Activated T-cell treated with anti-CD3 and anti-CD28 coated beads, Interleukin-2, amount 50 U/mL, for 72 hours (primary cell): ENCODE results near the gene CTSE. TPM values are rescaled to one million over a fixed set of nuclear protein-coding genes. Genes with fewer than 3 reads are reported as not detected.
A peak's percentile ranks its signal among the peaks of the same experiment; 100 is the strongest.
"Not testable (repeated sequence)": the region's sequence is repeated elsewhere in the genome, so short reads cannot be mapped to it uniquely, and the experiment has no call there.

Source experiments
- ATAC-seq, 2 donors: fragments of 150-1000 bp; cut with Tn5 transposase; replicated peaks in 1 of 2; 2 replicates each; pipeline ENCODE4 v1.10.0; 2021; ENCODE audit warnings: moderate library complexity in 2 of 2, mild to moderate bottlenecking in 1 of 2
- DNase-seq, 2 donors: peaks; one replicate each; pipeline ENCODE4 v3.0.0; 2021 to 2022; ENCODE audit warnings: mixed read lengths in 1 of 2
- H3K27ac Mint-ChIP-seq: one replicate; pipeline ENCODE4 v1.8.0; 2022; ENCODE audit warnings: mild to moderate bottlenecking, moderate library complexity, mixed read lengths
- H3K27me3 Mint-ChIP-seq: one replicate; pipeline ENCODE4 v1.8.0; 2022; ENCODE audit warnings: low read depth, mixed read lengths
- H3K36me3 Mint-ChIP-seq, 2 donors: one replicate each; pipeline ENCODE4 v1.8.0; 2022; ENCODE audit warnings: mixed read lengths in 2 of 2, mild to moderate bottlenecking in 1 of 2; ENCODE audit not compliant: insufficient read depth in 2 of 2
- H3K4me1 Mint-ChIP-seq: one replicate; pipeline ENCODE4 v1.8.0; 2022; ENCODE audit warnings: low read depth, mixed read lengths
- H3K4me3 Mint-ChIP-seq, 2 donors: one replicate each; pipeline ENCODE4 v1.8.0; 2022; ENCODE audit warnings: mild to moderate bottlenecking in 2 of 2, mixed read lengths in 2 of 2, moderate library complexity in 2 of 2
- H3K9me3 Mint-ChIP-seq, 2 donors: one replicate each; pipeline ENCODE4 v1.8.0; 2022; ENCODE audit warnings: mixed read lengths in 2 of 2
- total RNA-seq, 2 donors: library from RNA; stranded (reverse); gene quantifications; one replicate each; pipeline ENCODE4 v1.2.3, GENCODE V29; 2022

Gene CTSE
- total RNA-seq, 2 donors from 2014 or later = not detected

DNA sequence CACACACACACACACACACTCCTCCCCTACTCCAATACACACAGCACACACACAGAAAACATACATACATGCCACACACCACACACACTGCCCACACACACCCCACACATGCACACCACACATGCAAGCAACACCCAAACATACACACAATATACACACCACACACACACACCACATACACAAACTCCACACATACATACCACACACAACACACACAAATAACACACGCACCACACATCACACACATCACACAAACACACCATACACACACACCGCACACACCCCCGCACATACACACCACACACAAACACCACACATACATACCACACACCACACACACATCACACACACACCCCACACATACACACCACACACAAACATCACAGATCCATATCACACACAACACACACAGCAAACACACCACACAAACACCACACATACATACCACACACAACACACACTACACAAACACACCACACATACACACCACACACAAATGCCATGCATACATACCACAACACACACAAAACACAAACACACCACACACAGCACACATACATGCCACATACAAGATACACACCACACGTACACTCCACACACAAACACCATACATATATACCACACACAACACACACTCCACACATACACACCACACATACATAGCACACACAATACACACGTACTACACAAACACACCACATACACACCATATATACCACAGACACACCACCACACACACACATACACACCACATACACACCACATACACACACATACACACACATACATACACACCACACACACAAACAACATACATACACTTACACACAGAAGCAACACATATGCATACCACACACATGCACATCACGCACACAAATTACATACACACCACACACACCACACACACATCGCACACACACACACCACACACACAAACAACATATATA is 19.6 kb downstream of the CTSE start:
- Mint-ChIP-seq H3K36me3 (no peaks in the 10 kb centered on the region), H3K27ac (no peak overlapping the region), H3K9me3 (peaks cover 2 to 6% of the 10 kb centered on the region in 2 donors), H3K27me3 (peaks cover 28% of the 10 kb centered on the region), H3K4me1 (peaks cover 29% of the 10 kb centered on the region), H3K4me3 (no peak overlapping the region)
- ATAC-seq = no peak
- DNase-seq = no peak

DNA sequence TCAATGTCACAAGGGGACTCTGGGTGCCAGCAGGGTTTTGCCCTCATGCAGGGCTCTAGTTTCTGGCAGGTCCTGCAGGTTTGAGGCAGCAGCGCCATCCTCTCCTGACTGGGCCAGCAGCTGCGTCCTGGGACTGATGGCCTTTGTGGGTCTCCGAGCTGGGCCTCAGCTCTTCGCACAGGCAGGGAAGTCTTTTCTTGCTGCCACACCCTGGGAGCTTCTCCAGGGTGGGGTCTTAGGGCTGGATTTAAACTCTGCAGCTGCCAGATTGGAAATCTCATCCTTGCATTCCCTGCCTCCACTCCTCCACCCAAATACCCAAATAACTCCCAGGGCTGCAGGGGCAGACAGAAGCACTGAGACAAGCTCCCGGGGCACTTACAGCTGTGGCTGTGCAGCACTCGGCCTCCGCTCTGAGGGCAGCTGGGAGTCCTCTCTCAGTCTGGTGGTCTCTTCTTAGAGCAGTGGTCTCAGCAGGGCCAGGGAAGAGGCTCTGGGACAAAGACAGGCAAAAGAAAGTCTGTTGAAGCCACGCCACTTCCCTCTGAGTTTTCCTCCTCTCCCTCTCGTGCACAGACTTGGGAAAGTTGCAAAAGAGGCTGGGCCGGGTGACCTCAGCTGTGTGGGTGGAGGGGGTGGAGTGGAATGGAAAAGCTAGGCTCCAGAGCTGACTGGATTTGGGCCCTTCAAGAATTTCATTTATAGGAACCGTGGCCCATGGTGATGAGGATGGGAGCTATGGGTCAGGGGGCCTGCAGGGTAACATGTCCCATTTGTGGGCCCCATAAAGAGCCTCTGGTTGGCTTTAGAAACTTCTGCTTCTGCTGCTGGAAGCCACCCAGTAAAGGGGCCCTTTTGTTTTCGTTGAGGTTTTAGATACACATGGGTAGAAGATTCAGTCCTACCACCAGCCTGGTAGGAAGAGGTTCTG is 20.6 kb downstream of the CTSE start, which contains the start of gene RAB7B:
TSS of gene RAB7B (minus strand) at position 525 of the 931 bp plus-strand sequence. CDS start 9,260 bp downstream, outside the sequence.
- peaks cover 2 to 6% of the 10 kb centered on the region in 2 donors for H3K9me3 Mint-ChIP-seq
- H3K27ac Mint-ChIP-seq = no peak within 1 kb of the TSS

DNA sequence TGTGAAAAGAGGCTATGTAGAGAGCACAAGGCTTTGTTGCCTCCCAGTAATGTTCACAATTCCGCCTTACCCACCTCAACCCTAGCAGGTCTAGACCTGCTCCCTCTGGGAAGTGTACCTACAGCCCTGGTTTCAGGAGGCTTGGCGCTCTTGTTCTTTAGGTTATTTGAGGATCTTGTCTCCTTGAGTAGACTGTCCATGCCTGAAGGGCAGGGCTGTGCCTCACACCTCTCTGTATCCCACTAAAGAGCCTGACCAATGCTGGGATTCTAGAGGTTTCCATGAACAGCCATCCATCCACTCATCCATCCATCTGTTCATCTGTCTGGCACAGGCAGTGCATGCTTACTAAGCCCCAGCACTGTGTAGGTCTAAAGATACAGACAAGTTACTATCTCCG is 21.5 kb downstream of the CTSE start:
- H3K27me3 Mint-ChIP-seq = peaks cover 25% of the 10 kb centered on the region
- H3K36me3 Mint-ChIP-seq = no peaks in the 10 kb centered on the region
- H3K9me3 Mint-ChIP-seq = peaks cover 2 to 6% of the 10 kb centered on the region in 2 donors
- no peak overlapping the region for H3K27ac Mint-ChIP-seq
- no peak for DNase-seq
- no peak overlapping the region for H3K4me3 Mint-ChIP-seq
- no peak for ATAC-seq
- peaks cover 29% of the 10 kb centered on the region for H3K4me1 Mint-ChIP-seq

More for the DNA sequence above, 20.6 kb downstream of the CTSE start, which contains the start of gene RAB7B:
- H3K4me1 Mint-ChIP-seq = peaks cover 29% of the 10 kb centered on the region
- ATAC-seq (no peak), DNase-seq (no peak)
- no peak within 1 kb of the TSS for H3K4me3 Mint-ChIP-seq
- peaks cover 28% of the 10 kb centered on the region for H3K27me3 Mint-ChIP-seq
- no peaks in the 10 kb centered on the region for H3K36me3 Mint-ChIP-seq

DNA sequence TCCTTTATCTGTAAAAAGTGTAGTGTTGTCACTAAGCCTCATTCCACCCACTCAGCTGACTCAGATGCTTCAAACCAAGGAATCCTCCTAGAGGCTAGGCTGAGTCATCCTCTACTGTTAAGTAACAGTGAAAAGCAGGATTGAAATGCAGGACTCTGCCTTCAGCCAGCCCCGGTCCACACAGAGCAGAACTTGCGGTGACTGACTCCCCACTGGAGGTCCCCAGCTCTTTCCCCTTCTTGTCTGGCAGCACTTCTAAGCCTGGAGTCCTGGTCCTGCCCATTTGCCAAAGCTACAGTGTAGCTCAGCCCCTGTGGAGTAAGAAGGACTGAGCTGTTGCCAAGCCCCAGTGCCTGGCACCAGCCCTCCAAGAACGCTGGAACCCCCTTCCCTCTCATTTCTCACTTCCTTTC is 22.2 kb downstream of the CTSE start:
- Mint-ChIP-seq H3K36me3 (no peaks in the 10 kb centered on the region), H3K4me3 (no peak overlapping the region), H3K9me3 (peaks cover 2 to 6% of the 10 kb centered on the region in 2 donors), H3K4me1 (peaks cover 29% of the 10 kb centered on the region), H3K27me3 (peaks cover 27% of the 10 kb centered on the region), H3K27ac (no peak overlapping the region)
- peak; percentile 95 to 96 for ATAC-seq
- DNase-seq = peak; percentile 45 to 58

DNA sequence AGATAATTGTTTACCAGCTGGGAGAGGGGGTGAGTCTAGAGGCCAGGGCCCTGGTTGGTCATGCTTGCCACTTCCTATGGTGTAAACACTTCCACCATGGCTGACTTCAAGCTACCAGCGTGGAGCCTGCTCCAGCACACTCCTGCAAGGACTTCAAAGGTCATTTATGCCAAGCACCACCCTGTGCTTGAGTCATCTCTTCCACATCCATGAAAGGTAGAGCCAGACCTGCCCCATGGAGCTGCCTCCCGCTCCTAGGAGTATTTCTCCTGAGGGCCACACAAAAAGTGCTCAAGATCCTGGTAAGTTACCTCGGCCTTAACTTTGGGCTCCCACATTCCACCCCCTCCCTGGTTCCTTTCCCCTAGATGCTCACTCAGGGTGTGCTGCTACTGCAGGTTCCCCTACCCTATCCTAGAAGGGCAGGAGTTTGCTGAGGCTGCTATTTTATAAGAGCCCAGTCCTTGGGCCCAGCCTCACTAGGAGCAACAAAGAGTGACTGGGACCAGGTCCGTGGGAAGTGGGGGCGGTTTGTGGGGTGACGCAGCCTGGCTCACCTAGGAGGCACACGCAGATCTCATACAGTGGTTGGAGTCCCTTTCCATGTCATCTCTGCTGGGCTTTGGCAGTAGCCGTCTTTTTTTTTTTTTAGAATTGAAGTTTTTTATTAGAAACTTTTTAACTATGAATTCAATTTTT is 22.9 kb downstream of the CTSE start:
- Mint-ChIP-seq H3K4me1 (peaks cover 29% of the 10 kb centered on the region), H3K36me3 (no peaks in the 10 kb centered on the region), H3K27me3 (peaks cover 21% of the 10 kb centered on the region), H3K4me3 (no peak overlapping the region), H3K27ac (no peak overlapping the region), H3K9me3 (peaks cover 2 to 6% of the 10 kb centered on the region in 2 donors)
- ATAC-seq = peak; percentile 63 to 68
- peak; percentile 28 to 37 for DNase-seq

DNA sequence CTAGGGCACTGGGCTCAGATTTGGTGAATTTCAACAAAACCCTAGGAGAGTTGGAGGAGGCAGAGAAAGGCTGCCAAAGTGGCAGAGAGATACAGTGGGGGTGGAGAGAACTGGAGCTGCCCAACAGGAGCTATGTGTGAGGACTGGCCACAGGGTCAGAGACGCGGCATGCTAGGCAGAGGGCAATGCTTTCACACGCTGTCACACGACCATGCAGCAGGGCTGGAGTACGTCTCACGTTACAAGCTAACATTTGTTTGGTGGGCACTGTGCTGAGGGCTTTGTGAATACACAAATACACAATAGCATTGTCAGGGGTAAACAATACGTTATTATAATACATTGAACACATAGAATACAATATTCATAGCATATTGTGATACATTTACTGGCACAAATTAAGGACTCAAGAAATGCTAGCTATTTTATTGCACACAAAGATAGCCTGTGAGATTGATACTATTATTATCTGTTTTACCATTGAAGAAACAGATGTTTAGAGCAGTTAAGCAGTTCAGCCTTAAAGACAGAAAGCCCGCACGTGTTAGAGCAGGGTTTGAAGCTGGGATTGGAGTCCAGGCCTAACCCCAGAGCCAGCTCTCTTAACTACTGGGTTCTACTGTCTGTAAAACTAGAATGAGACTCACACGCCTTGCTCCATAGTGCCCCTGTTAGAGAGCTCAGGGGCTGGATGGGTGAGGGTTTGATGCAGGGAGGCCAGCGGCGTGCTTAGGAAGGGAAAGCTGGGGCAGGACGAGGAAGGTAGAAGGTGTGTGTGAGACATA is 25.0 kb downstream of the CTSE start:
- H3K36me3 Mint-ChIP-seq = no peaks in the 10 kb centered on the region
- no peak for ATAC-seq
- peaks cover 19% of the 10 kb centered on the region for H3K4me1 Mint-ChIP-seq

DNA sequence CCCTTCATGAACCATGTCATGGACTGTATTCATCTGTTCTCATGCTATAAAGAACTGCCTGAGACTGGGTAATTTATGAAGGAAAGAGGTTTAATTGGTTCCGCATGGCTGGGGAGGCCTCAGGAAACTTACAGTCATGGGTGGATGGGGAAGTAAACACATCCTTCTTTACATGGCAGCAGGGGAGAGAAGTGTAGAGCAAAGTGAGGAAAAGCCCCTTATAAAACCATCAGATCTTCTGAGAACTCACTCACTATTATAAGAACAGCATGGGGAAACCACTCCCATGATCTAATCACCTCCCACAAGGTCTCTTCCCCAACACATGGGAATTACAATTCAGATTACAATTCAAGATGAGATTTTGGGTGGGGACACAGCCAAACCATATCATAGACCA is 27.1 kb downstream of the CTSE start:
- ATAC-seq, H3K4me3 Mint-ChIP-seq, H3K9me3 Mint-ChIP-seq, H3K27ac Mint-ChIP-seq, H3K36me3 Mint-ChIP-seq, DNase-seq: not testable (repeated sequence)
- Mint-ChIP-seq H3K27me3 (peaks cover 22% of the 10 kb centered on the region), H3K4me1 (peaks cover 10% of the 10 kb centered on the region)

More for the DNA sequence above, 25.0 kb downstream of the CTSE start:
- H3K9me3 Mint-ChIP-seq = no peaks in the 10 kb centered on the region
- DNase-seq = no peak
- no peak overlapping the region for H3K4me3 Mint-ChIP-seq
- no peak overlapping the region for H3K27ac Mint-ChIP-seq
- peaks cover 20% of the 10 kb centered on the region for H3K27me3 Mint-ChIP-seq

DNA sequence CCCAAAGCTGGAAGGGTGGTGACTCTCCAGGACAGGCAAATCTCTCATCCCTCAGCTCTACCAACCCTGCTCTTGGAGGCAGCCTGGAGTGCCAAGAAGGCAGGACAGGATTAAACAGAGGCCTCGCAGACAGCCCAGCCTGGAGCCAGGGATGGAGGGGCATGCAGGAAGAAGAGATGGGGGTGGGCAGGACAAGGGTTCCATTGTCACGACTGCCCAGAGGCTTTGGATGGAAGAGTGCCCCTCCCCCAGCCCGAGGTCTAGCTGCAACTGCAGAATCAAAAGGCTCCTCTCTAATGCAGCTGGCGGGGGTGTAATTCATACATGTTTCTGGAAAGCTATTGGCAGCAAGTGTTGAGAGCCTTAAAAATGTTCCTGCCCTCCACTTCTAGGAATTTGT is 29.3 kb downstream of the CTSE start:
- DNase-seq (no peak), ATAC-seq (no peak)
- H3K27me3 Mint-ChIP-seq = peaks cover 40% of the 10 kb centered on the region
- H3K36me3 Mint-ChIP-seq = no peaks in the 10 kb centered on the region
- no peaks in the 10 kb centered on the region for H3K9me3 Mint-ChIP-seq
- H3K4me3 Mint-ChIP-seq = no peak overlapping the region
- H3K4me1 Mint-ChIP-seq = no peaks in the 10 kb centered on the region
- H3K27ac Mint-ChIP-seq = no peak overlapping the region

DNA sequence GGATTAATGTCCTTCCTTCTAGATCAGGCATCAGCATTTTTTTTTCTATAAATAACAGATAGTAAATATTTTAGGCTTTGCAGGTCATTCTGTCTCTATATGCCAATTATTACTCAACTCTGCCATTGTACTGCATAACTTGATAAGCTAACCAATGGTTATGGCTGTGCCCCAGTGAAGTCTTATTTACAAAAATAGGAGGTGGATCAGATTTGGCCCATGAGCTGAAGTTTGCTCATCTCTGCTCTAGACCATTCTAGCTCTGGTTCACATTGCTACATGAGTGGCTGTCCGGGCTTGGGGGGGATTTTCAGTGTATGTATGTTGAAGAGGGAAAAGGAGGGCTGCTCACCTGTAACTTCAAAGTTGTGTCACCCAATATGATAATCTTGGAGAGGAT is 30.6 kb downstream of the CTSE start:
- H3K27me3 Mint-ChIP-seq = peaks cover 40% of the 10 kb centered on the region
- no peaks in the 10 kb centered on the region for H3K9me3 Mint-ChIP-seq
- H3K36me3 Mint-ChIP-seq = no peaks in the 10 kb centered on the region
- DNase-seq (no peak), ATAC-seq (no peak)
- H3K27ac Mint-ChIP-seq = no peak overlapping the region
- no peak overlapping the region for H3K4me3 Mint-ChIP-seq
- H3K4me1 Mint-ChIP-seq = no peaks in the 10 kb centered on the region

DNA sequence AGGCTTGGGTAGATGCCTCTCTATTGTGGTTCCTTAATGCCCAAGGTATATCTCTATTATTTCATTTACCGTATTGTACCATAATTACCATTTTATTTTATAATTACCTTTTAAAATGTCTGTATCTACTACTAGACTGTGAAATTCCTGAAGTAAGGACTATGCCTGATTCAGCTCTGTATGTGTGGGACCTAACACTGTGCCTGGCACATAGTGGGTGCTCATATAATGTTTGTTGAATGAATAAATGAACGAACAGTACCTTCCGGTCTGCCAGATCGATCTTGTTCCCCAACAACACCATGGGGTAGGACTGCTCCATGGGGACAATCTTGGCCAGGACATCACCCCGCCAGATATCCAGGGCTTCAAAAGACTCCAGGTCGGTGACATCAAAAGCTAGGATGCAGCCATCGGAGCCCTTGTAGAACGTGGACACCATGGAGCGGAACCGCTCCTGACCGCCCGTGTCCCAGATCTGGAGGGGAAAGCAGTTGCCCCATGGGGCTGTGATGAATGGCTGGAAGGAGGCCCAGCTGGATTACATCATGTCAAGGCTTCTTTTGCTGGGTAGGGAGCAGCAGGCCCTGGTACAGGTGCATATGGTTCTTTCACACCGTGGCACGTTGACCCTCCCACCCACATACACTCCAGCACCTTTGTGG is 31.3 kb downstream of the CTSE start:
- Mint-ChIP-seq H3K9me3 (no peaks in the 10 kb centered on the region), H3K36me3 (no peaks in the 10 kb centered on the region), H3K27me3 (peaks cover 40% of the 10 kb centered on the region), H3K27ac (no peak overlapping the region), H3K4me3 (no peak overlapping the region), H3K4me1 (no peaks in the 10 kb centered on the region)
- DNase-seq (no peak), ATAC-seq (no peak)

DNA sequence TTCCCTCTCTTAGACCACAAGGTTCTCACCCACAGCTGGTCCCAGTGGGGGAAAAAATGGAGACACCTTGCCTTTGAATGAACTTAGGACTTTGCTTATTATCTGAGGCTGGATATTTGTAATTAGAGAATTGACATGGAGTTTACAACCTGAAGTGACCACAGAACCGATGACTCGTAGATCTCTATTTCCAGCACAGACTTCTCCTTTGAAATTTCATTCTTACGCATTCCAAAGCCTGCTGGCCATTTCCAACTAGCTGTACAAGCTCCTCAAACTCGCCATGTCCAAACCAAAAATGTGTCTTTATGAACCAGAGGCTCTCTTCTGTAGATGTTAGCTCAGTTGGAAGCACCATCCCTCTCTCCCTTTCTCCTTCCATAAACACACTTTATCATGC is 32.5 kb downstream of the CTSE start:
- H3K4me1 Mint-ChIP-seq = no peaks in the 10 kb centered on the region
- ATAC-seq = no peak
- H3K4me3 Mint-ChIP-seq = no peak overlapping the region
- no peaks in the 10 kb centered on the region for H3K9me3 Mint-ChIP-seq
- no peak for DNase-seq
- no peak overlapping the region for H3K27ac Mint-ChIP-seq
- H3K36me3 Mint-ChIP-seq = no peaks in the 10 kb centered on the region
- H3K27me3 Mint-ChIP-seq = peaks cover 34% of the 10 kb centered on the region
